Cortex of kidney (tissue), 1 donor: ENCODE results near the gene CTR9.
"Not testable (repeated sequence)": the region's sequence is repeated elsewhere in the genome, so short reads cannot be mapped to it uniquely, and the experiment has no call there.

ENCODE experiments used
- DNase-seq: peaks from one replicate; lab custom pipeline; 2025; lab: John Stamatoyannopoulos, UW

Gene CTR9

GRCh38 chr11:10822491-10822890 is 71.4 kb downstream of the CTR9 start:
- DNase-seq, result not testable (repeated sequence)

GRCh38 chr11:10823152-10823579 is 72.1 kb downstream of the CTR9 start:
- no peak for DNase-seq

DNA sequence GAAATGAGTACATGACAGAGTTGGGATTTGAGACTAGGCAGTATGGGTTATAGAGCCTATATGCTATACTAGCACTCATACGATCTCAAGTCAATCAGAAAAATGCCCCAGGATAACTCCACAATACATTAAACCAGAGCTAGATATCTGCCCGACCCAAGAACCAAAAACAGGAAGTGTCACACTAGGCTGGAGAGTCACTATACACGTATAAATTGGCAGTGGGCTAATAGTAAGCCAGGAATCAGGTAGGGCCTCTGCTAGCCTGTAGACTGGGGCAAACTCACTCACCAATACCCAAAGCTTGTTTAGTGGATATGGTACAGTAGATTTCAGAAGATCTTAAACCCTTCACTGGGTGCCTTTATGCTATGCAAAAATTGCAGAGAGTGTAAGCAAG is 73.8 kb downstream of the CTR9 start:
- DNase-seq, result no peak

DNA sequence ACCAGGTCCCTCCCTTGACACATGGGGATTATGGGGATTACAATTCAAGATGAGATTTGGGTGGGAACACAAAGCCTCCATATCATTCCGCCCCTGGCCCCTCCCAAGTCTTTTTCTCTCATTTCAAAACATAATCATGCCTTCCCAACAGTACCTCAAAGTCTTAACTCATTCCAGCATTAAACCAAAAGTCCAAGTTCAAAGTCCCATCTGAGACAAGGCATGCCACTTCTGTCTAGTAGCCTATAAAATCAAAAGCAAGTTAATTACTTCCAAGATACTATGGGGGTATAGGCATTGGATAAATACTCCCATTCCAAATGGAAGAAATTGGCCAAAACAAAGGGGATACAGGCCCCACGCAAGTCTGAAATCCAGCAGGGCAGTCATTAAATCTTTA is 77.4 kb downstream of the CTR9 start:
- no peak for DNase-seq

GRCh38 chr11:10829139-10829538 is 78.1 kb downstream of the CTR9 start:
- no peak for DNase-seq
